GM19043 (cell line): ENCODE data around the gene DUSP22.
"Not testable (repeated sequence)": the region's sequence is repeated elsewhere in the genome, so short reads cannot be mapped to it uniquely, and the experiment has no call there.

Experiments used
- ATAC-seq: cut with Tn5 transposase; IDR thresholded peaks from one replicate; pipeline ENCODE4 v1.9.1; 2021; ENCODE audit warnings: low read depth; ENCODE audit not compliant: unreplicated experiment

The DUSP22 gene

DNA sequence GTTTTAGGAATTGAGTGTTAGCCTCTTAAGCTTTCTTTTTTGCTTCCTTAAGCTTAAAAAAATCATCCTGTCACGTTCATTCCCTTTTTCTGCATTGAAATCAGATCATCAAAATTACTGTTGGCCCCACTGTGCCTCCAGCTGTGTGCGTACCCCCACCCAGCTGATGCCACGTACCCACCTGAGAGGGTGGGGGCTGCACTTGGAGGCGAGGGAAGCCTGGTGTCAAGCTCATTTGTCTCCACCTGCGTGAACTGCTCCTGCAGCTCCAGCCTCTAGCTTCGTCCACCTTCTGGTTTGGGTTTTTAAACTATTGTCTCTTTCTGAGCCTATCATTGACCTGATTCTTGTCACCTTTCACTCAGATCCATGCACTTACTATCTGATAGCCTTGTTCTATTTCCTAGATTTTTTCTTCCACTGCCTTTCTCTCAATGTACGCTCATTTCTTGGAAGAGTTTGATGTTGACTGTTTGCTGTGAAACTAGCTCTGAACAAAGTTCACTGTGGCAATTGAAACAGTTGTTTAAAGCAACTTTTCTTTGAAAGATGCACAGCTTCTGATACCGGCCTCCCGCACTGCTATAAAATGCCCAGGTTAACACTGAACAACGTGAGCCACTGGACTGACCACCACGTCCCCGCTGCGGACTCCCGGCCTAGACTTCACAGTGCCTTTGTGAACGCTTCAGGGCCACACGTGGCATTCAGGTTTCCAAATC is 69.3 kb downstream of the DUSP22 start:
- ATAC-seq: no peak

DNA sequence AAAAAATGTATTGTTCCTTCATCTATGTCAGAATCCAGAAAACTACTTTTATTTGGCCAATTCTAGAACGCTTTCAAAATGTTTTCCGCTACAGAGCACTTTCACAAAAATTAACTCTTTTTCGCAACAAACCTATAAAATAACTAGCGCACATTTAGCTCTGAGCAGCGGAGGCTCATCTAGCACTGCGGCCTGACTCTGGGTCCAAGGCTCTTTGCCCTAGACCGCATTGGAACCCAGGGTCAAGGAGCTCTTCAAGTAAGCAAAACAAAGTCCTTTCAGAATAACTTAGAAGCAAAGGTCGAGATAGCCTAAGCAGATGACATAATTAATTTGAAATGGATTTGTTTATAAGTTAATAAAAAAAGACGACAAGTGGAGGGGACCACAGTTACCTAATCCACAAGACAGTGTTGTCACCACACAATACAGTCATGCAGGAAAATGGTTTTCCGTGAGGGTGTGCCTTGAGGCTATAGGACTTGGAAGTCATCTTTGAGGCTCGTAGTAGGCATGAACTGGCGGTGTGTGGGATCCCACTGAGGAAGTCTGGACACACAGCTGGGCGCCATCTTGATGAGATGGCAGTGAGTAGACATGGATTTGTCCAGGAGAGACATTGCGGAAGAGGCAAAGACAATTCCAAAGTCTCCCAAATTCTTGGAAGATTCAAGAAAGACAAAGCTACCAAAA is 70.1 kb downstream of the DUSP22 start:
- ATAC-seq: no peak

DNA sequence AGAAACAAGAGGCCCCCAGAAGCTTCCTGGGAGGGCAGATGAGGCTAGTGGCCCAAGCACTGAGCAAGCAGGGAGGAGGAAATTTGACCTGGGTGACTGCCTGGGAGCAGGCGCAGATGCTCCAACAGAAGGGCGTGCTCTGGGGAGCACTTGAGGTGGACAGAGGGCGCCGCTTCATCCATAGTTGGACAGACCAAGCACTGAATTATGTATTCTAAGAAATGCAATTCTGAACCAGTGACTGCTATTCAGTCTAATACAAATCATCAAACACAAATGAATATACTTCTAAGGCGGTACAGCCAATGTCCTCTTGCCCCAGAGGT is 70.6 kb downstream of the DUSP22 start:
- no peak for ATAC-seq

DNA sequence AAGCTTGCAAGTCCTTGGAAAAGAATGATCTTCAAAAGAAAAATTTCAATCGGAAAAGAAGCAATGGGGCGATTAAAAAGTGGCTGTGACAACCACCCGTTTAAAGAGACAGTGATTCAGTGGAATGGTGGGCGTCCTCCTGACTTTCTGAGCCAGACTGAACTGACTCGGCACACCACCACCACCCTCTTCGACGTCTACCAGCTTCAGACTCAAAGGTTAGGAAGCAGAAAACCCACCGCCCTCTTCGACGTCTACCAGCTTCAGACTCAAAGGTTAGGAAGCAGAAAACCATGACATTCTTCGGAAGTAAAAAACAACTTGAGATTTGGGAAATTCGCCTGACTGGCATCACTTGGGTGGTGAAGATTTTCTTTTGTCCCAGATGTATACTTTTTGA is 71.0 kb downstream of the DUSP22 start:
- ATAC-seq: no peak

DNA sequence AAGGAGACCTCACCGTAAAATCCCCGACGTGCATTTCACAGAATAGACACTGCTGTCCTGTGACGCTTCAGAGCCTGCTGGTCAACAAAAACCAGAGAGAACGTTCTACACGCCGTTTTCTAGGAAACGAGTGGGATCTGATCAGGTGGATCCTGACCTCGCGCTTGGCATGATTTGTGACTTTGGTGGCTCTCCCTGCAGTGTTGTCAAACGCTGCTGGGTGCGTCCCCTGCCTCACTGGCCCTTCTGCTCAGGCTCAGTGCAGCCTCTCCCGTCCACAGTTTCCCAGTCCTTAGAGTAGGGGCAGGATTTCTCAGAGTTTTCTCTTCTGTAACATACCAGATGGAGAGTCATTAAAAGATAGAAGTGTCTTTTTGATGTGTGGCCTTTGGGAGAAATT is 71.6 kb downstream of the DUSP22 start:
- no peak for ATAC-seq

DNA sequence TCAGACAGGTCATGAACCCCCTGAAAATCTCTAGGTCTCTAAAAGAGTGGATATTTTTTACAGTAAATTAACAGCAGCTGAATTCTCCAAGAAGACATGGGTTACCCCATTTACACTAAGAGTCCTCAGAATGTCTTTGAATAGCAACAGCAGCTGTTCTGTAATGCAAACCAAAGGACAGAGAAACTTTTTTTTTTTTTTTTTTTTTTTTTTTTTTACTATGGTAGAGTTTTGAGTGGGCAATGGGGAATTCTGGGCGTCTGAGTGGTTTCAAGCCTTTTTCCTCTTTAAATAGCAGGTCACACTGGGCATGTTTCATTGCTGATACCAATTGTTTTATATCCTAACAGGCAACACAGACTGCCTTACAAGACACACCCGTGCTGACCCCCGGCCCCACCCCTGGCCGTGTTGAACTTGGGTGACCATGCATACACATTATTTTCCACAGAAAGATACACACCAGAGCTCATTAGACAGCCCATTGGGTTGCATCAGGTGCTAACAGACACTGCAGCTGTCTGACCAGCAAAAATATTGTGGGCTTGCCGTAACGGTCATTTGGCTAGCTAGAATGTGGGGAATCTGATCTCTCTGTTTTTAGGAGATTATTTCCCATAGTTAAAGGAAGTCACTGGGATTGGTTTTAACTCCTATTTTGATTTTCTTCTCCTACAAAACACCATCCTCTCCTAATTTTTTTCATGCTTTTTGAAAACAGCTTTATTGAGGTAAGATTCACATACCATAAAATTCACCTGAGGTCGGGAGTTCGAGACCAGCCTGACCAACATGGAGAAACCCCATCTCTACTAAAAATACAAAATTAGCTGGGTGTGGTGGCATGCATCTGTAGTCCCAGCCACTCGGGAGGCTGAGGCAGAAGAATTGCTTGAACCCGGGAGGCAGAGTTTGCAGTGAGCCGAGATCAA is 72.6 kb downstream of the DUSP22 start:
- ATAC-seq: peak; percentile 55

DNA sequence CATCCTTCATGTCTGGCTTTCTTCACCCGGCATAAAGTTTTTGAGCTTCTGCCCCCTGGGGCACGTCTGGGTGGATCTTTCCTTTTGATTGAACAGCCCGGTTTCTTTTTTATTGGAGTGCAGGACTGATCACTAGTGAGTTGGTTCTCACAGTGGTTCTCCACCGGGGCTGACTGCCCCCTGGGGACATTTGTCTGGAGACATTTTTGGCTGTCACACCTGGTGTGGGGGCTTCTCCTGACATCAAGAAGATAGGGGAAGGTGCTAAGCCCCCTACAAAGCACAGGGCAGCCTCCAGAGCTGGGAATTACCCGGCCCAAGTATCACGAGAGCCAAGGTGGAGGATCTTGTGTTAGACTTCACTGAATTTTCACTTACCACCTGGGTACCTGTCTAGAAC is 73.5 kb downstream of the DUSP22 start:
- ATAC-seq: no peak

DNA sequence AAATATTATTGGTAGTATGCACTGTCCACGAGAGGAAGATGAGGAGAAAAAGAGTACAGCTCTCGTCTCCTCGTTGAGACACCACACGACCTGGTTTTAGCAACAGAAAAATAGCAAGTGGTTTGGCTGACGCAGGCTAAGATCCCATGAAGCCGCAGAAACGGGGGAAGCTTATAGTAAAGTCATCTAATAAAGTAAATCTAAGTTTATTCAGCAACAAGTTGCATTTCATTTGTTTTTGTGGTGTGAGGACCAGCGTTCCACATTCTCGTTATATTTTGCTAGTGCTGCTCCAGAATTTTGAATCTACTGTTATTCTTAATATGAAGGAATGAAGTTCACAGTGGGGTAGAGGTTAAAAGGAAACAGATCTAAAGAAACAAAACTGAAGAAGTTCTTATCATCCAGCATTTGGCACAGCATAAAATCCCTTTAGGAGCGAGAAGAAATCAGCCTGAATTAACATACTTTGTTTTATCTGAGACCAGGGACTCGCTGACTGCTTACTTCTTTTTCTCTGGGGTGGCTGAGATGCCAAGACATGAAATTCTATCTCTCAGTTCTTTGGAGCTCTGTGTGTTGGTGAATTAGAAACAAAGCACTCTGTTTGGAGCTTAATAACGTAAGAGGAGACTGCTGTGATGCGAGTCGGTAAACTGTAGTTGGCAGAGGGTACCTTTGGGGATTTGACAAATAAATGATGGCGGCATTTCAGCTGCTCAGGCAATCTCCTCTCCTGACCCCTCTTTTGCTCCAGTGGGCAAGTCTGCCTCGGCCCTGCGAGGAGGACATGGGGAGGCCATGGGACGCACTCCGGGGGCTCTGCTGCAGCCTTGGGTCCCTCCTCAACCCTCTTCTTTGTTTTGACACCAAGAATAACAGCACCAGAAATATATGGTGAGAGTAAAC is 74.4 kb downstream of the DUSP22 start:
- ATAC-seq: no peak

DNA sequence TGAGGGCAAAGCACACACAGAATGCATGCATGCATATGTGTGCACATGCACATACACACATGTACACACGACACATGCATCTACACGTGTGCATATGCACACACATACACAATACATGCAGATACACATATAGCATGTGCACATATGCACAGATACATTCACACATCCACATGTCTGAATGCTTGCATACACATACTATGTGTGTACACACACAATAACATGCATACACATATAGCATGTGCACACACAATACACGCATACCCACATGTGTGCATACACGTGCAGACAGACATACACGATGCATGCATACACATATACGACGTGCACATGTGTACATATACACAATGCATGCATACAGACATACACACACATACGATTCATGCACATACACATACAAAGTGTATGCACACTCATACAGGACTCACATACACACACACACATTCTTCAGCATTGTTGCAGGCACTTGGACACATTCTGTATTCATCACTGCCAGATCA is 75.1 kb downstream of the DUSP22 start:
- ATAC-seq: no peak

DNA sequence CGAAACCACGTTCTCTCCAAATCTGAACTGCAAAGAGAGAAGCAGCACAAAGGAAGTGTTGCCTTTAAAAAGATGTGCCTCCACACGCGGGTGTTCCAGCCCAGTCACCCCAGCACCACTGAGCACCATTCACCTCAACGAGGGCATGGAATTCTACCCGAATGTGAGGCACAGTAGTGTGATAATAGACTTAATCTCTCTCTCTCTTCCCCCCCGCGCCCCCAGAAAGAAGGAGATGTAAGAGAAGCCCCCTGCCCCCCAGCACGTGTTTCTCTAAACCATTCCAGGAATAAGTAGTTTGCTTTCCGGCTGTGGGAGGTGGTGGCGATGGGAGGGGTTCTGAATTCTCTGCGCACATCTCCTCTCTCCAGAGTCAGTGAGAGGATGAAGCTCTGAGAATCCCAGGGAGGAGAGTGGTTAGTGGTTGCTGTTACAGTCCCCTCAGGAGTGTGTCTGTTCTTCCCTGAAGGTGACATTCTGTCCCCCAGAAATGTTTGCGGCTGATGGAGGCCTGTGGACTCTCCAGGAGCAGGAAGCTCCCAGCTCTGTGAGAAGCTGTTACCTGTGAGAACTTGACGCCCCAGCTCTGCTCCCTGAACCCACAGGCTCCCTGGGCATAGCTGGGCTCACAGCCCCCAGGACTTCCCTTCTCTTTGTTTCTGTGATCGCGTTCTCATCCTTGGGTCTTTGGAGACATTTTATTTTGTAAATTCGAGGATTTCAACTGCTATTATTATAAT is 75.8 kb downstream of the DUSP22 start:
- no peak for ATAC-seq

DNA sequence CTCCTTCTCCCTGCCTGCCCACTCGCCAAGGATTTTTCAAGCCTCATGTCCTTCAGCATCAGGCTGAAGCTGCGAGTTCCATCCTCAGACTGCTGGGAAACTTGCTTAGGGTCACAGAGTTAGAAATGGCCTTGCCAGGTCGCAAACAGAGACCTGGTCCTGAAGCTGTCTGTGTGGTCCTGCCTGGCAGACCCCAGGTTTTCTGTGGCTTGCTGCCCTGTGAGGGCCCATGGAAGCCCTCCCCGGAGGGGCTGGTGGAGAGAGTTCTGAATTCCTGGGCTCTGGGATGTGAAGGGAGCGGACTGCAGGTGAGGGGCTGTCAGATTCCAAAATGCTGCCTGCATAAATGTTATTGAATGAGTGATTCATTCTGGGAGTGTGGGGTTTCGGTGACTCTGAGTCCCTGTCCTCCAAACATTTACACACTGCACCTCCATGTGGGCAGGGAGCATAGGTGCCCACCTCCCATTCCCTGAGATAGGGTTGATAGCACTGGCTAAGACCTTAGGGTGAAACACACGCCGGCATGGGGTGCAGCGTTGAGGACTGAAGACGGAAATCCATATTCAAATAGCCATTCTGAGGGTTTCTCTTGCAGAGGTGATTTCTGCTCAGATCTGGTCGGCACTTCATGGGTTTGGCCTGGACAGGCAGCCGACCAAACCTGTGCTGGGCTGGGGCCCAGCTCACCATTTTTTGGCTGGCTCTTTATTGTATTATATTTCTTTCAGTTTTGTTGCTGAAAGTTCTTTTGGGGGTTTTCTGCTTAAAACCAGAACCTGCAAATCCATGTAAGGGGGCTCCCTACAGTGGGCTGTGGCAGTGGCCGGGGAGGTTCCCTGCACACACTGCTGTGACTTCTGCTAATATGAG is 77.5 kb downstream of the DUSP22 start:
- ATAC-seq: no peak

DNA sequence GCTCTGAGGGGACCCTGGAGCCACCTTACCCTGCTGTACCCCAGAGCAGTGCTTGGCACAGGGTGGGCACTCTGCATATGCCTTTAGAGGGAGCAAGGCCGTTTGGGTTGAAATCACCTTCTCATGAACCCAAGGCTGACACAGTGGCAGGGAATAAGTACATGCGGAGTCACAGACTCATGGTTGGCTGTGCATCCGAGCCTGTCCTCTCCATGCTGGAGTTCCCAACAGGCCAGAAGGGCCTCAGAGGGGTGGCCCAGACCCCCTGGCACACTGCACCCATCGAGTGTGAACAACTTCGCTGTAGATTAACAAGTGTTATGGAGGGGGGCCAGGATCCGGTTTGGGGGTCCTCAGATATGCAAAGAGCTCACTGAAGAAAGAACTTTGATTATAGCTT is 78.3 kb downstream of the DUSP22 start:
- ATAC-seq: no peak

DNA sequence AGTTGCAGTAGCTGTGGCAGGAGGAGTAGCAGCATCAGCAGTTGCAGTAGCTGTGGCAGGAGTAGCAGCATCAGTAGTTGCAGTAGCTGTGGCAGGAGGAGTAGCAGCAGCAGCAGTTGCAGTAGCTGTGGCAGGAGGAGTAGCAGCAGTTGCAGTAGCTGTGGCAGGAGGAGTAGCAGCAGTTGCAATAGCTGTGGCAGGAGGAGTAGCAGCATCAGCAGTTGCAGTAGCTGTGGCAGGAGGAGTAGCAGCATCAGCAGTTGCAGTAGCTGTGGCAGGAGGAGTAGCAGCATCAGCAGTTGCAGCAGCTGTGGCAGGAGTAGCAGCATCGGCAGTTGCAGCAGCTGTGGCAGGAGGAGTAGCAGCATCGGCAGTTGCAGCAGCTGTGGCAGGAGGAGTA is 79.6 kb downstream of the DUSP22 start:
- not testable (repeated sequence) for ATAC-seq

DNA sequence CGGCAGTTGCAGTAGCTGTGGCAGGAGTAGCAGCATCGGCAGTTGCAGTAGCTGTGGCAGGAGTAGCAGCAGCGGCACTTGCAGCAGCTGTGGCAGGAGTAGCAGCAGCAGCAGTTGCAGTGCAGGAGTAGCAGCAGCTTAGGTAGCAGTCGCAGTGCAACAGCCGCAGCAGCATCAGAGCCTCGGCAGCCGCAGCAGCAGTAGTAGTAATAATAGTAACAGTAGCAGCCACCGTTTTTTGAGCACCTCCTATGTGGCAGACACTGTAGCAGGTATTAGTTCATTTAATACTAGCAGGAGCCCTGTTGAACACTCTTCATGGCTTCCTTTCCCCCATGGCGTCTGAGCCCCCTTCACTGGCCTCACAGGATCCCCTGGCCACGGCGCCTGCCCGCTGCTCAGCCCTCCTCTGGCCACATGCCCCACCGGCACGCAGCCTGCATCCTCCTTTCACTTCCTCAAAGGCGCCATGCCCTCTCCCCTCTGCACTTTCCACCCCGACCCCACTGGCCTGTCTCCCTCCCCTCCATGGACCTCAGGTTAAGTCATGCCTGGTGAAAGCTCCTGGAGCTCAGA is 80.1 kb downstream of the DUSP22 start:
- ATAC-seq: peak; percentile 62

DNA sequence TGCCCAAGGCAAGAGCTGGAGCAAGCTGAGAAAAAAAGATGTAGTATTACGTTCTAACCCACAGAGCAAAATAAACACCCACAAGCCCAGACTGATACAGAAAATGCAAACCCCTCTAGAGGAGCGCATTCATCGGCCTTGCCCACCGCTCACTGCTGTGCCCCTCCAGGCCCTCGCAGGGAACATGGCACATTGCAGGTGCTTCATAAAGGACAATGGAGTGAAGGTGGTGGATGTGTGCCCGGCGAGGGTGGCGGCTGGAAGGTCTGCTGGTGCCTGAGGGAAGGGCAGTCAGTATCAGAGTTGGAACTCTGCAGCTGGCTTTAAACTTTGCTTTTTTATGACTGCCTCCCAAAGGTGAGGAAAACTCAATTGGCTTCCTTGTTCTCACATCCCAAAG is 80.7 kb downstream of the DUSP22 start:
- no peak for ATAC-seq

DNA sequence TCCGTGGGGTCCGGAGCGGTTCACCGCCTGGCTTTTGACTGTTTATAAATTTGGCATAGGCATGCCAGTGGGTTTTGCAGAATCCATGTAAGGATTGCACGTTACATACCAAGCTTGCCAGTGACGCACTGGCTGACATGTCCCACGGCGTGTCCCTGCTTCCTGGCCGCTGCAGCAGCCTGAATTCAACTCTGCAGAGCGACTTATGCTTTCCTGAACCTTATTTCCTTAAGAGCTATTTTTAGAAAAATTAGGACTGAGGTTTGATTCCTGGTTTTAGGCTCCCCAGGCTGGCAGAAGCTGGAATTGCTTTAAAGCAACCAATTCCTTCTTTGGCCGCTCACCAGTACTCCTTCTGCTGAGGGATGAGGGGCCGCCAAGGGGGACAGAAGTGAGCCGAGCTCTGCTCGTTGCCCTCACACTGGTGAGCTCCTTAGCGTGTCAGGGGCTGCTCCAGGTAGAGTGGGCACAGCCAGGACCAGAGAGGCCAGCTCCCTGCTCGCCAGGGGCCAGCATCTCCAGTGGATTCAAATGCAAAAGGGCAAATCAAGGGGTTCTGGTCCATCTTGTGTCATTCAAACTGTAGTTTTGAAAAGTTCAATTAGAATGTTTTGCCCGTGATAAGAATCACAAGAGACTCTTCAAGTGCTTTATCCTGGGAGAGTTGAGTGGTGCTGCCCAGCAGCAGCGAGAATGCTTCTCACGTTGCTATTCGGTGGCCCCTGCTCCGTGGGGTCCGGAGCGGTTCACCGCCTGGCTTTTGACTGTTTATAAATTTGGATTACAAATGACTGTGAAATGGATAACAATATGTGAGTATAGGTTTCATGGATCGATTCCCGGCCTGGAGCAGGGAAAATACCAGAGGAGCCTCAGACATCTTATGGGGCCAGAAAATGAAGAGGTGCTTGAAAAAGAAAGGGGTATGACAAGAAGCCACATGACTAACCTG is 81.8 kb downstream of the DUSP22 start:
- ATAC-seq: no peak

DNA sequence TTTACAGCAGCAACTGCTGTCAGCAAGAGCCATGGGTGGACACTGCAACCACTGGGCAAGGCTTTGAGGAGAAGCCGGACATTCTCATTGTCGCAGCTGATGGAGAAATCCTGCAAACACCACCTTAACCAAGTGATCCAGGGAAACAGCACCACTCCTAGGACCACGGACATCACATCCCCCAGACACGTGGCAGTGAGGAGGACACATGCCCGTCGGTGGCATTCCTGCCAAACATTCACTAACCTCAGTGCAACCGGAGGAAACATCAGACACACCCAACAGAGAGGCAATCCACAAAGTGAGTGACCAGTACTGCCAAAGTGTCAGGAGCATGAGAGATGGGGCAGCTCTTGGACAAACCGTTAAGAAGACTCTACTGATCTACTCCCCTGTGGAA is 82.7 kb downstream of the DUSP22 start:
- no peak for ATAC-seq
